Caki2 (cell line): Measurements from ENCODE around the gene DMC1. TPM values are rescaled to one million over a fixed set of nuclear protein-coding genes. Genes with fewer than 3 reads are reported as not detected.

ENCODE experiments used
- DNase-seq: peaks from one replicate; pipeline ENCODE4 v3.0.0-alpha.2; 2015; ENCODE audit warnings: low read depth
- in situ Hi-C: cut with HindIII; loops from 2 replicates; pipeline ENCODE4 v1.10.0; 2016; ENCODE audit warnings: low sequenced_read_pairs, low pct_unique_long_range_greater_than_20kb, mixed read lengths
- total RNA-seq: library from RNA; depleted of rRNA; stranded (reverse); fragments of >200 nt; shearing (Covaris generic); gene quantifications from 2 replicates; pipeline ENCODE4 v1.2.3, GENCODE V29; 2014; ENCODE audit warnings: low replicate concordance

Gene DMC1
- total RNA-seq, 1 experiment from 2014 or later: 19.8 TPM

DNA sequence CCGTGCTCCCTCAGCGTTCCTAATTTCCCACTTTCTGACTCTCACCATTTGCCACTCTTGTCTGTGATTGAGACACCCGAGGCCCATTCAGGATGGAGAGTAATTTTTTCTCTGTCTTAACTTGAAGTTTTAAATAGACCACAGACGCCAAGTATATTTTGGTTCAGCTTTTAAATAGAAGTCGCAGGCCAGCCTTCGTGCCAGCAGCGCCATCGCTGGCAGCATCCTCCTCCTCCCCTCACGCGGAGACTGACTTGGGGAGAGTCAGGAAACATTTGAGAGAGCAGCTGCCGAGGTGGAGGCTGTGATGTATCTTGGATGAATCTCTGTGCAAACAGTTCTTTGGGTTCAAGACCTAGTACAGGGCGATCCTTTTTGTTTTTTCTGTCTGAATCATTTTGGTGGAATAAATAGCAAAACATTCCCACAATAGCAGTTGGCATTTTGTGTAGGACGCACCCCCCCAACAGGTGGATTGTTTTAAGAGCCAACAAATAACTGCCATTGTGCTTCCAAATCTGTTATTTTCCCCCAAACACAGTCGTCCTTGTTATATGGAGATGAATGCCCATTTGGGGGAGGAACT lies 889 bp upstream of the DMC1 start:
- in situ Hi-C loops: no loop called here
- DNase-seq: peak; percentile 66

DNA sequence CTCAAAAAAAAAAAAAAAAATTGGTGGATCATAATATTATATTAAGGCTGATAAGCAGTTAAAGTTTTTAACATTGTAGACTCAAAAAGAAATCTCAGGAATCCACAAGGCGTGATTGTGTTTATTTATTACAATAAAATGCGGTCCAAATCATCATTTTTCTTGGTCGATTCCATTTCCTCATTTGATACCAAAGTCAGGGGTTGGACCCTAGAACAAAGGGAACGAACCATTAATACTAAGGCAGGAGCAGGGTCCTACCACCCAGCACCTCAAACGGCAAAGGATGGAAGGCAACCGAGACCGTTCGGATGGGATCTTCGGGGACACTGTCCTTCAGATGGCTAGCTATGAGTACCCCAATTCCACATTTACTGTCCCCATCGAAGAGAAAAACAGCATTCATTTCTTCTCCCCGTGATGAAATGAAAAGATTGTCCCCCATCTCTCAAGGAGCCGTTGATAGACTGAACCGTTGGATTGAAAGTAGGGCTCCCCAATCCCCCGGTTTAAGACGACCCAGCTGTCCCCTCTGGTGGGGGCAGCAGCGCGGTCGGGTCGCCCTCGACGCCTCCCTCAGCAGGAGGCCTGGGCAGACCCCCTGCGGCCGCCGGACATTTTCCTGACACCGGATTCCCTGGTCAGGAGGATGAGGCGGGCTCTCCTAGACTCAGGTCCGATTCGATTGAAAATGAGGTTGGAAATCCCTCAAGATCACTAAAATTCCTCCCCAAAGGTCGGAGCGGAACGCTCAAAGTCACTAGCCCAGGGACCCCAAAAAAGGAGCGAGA lies 607 bp downstream of the DMC1 start:
- in situ Hi-C loops: no loop called here
- no peak for DNase-seq

DNA sequence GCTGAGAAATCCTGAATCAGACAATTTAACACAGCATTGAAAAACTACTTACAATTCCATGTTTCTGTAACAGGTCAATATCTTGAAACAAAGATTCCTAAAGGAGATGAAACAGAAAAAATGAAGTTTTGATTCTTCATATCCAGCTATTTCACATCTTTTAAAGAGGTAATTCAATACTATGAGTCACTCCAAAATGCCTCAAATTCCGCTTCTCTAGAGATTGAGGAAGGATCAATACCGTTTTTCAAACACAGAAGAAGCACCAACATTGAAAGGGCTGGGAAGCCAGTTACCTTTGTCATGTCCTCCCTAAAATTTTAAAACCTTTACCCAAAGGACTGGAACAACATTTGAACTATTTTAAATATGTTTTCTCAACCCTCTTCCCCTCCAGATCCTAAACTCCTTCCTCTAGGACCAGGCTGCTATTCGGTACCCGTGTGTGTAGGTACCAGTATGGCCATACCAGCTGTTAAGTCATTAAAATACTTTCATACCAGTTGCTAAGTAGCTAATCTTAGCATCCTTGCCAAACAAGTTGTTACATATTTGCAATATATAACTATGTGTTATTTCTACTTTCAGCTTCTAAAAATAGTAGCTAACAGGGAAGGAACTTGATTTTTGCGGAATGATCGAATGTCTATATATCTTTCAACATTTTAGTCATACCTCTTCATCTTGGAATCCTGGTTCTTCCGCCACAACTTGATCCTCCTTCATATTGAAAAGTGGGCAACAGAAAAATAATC lies 2.3 kb downstream of the DMC1 start:
- in situ Hi-C loops: no loop called here
- DNase-seq: no peak

DNA sequence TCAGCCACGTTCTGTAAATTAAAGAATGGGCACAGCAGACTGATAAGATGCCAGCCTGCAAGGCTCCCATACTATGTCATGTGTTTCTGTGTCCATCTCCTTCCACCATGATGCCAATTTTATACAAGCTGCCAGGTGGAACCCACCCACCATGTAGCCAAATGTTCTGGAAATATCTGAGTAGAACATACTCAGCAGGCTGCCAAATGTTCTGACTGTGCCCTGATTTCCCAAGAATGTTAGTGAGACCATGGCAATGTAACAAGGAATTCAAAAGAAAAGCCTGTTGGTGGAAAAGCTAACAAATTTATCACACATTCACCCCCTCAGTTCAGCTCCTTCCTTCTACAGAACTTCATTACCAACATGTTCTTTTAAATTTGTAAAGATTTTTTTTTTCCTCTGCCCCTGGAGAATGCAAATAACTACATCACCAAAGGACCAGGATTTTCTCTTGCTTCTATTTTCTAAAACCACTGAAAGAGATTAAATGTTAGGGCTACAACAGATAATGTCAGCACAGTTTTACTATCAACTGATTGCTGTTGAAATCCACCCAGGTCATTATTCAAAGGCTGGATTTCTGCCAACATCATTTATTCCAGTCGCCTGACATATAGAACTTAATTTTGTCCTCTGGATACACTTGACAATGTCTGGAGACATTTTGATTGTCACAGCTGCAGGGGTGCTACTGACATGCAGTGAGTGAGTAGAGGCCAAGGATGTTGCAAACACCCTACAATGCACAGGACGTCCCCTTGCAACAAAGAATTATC lies 3.1 kb downstream of the DMC1 start:
- DNase-seq: no peak
- in situ Hi-C loops: no loop called here

DNA sequence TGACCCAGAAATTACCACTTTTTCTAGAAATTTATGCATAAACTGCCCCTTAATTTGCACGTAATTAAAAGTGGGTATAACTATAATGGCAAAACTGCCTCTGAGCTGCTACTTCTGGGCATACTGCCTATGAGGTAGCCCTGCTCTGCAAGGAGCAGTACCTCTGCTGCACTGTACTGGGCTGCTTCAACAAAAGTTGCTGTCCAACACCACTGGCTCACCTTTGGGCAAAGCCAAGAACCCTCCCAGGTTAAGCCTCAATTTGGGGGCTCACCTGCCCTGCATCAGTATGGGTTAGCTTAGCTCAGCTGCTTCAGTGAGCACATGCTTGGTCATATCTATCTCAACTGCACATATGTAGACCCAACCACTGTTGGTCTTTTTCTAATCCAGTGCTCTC lies 4.5 kb downstream of the DMC1 start:
- in situ Hi-C loops: no loop called here
- DNase-seq: no peak

GRCh38 chr22:38564669-38565068 lies 5.3 kb downstream of the DMC1 start:
- DNase-seq: no peak
- in situ Hi-C loops: no loop called here

DNA sequence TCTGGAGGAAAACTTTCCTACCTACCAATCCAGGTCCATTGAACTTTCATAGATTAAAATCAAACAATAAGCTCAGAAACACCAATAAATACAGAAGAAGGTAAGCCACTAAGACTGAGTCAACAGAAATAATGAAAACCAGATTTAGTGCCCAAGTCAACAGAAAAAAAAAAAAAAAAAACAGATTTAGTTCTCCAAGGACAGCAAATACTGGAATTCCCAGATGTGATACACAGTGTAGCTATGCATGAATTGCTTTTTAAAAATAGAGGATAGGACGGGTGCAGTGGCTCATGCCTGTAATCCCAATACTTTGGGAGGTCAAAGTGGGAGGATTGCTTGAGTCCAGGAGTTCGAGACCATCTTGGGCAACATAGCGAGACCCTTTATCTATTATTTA lies 15.7 kb downstream of the DMC1 start:
- DNase-seq: peak; percentile 30
- in situ Hi-C loops: no loop called here

- in situ Hi-C loops: no loop called here
These were observed 20.7 kb downstream of the DMC1 start for GRCh38 chr22:38549101-38549894.

GRCh38 chr22:38540701-38541100 lies 29.3 kb downstream of the DMC1 start:
- DNase-seq: peak; percentile 62
- in situ Hi-C loops: no loop called here

More at GRCh38 chr22:38549101-38549894, 20.7 kb downstream of the DMC1 start:
- no peak for DNase-seq

DNA sequence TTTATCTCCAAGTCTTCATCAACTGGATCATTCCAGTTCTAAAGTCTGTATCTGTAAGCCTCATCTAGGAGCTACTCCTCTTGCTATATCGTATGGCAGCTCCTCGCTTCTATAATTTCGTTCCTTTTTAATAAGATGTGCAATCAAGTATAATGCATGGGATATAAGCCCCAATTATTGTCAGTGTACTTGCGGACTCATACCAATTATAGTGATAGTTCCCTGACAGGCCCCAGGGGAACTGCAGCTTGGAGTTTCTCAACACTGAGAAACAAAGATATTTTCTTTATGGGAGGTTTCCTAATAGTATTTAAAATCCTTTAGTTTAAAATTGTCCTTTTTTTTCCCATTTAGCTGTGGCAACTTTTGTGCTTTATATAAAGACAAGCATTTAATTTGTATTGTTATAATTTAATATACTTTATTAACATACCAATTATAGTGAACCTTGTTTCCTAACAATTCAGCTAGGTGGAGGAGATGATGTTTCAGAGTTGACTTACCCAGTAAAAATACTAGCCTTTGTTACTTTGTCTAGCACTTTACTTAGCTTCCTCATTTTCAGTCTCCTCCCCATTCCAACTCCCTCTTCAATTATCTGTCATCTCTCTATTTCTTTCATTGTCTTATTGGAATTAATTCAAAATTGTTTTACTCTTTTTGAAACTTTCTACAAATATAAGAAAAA lies 38.6 kb downstream of the DMC1 start:
- no peak for DNase-seq
- in situ Hi-C loops: no loop called here

DNA sequence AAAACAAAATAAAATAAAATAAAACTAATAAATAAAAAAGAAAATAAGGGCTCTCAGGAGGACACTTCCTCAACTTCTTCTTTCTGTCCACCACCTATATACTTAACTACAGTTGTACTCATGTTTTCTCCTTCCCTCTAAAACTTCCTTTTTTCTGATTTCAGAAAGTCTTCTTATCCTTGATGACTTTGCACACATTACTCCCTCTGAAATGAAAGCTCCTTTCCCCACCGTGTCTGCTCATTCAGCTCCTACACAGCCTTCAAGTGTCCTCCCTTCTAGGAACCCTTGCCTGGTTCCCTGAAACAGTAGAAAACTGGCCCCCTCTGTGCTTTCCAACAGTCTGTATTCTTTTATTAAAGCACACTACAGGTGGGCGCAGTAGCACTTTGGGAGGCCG lies 45.6 kb downstream of the DMC1 start:
- in situ Hi-C loops: no loop called here
- no peak for DNase-seq

DNA sequence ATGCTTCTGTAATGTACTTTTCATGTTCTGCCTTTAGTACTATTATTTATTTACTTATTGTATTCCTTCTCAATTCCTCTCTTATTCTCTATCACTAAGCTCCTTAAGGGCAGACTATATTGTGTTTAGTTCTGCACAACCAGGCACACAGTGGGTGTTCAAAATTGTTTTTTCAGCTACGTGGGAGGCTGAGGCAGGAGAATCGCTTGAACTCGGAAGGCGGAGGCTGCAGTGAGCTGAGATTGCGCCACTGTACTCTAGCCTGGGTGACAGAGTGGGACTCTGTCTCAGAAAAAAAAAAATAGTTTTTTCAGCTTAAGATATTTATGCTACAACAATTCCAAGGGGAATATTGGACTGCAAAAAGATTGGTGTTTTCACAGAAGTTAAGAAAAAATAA lies 46.5 kb downstream of the DMC1 start:
- DNase-seq: no peak
- in situ Hi-C loops: no loop called here

DNA sequence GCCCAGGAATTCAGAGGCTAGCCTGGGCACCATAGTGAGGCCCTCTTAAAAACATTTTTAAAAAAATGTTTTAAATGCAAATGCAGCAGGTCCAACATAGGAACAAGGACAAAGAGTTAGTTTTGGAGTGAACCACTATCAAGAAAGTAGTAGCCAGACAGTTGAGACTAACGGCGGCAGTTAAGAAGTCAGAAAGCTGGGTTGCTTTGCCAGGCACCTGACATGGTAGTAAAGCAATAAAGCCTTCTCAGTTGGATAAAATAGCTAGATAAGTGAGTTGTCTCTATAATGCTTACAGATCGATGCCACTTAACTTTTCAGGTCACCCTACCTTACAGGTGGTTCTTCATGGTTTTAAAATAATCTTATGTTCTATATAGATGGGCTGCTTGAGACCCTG lies 47.0 kb downstream of the DMC1 start:
- DNase-seq: no peak
- in situ Hi-C loops: no loop called here

GRCh38 chr22:38519453-38520250 lies 50.3 kb downstream of the DMC1 start:
- no peak for DNase-seq
- in situ Hi-C loops: no loop called here

DNA sequence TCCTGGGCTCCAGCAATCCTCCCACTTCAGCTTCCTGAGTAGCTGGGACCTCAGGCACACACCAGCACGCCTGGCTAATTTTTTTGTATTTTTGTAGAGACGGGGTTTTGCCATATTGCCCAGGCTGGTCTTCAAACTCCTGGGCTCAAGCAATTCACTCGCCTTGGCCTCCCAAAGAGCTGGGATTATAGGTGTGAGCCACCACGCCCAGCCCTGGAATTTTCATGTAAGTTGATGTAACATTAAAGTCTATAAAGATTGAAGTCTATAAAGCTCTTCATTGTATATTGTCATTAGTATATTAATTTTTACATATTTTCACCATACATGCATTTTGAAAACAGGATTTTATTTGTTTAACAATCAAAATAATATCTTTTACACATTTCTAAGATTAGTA lies 51.4 kb downstream of the DMC1 start:
- no peak for DNase-seq
- in situ Hi-C loops: no loop called here

DNA sequence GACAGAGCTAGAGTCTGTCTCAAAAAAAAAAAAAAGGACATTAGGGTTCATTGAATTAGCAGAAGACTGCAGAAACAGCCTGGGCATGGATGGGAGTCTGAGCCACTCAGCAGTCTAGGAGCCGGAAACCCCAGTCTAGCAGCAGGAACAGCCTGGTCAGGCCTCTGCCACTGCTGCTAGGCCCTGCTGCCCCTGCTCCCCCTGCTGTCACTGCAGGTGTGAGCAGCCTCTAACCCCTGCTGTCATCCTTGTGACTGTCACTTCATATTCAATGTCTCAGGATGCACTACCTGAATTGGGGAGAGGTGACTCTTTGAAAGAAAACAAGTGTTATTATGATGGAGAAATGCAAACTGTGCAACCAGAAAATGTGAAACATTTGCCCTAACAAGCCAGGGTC lies 56.9 kb downstream of the DMC1 start:
- no peak for DNase-seq
- in situ Hi-C loops: no loop called here
